Measurements from ENCODE around the gene NUP153.

Gene NUP153

DNA sequence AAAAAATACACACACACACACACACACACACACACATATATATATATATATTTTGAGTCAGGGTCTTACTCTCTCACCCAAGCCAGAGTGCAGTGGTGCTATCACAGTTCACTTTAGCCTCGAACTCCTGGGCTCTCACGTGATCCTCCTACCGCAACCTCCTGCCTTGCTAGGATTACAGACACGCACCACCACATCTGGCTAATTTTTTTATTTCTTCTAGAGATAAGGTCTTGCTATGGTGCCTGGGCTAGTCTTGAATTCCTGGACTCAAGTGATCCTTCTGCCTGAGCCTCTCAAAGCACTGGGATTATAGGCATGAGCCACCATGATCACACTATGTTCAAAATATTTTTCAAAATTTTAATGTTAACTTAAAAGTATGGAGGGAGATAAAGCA, 43.5 kb downstream of the NUP153 start:
- DNase-seq (ENCODE audit: low read depth in 2 of 2, low spot score in 1 of 2), result no peak

DNA sequence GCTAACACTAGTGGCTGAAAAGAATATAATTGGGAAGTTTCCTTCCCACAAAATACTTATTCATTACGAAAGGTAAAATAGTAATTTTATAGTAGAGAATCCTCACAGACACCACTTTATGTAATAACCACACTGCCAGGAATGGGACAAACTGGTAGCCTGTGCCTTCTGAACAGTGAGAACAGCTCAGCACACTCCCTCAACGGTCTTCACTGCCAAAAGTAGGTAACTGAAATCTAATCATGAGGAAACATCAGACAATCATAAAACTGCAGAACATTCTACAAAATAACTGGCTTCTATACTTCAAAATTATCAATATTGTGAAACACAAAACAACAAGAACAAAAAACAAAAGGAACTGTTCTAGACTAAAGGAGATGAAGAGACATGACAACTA, 44.1 kb downstream of the NUP153 start:
- no peak for DNase-seq (ENCODE audit: low read depth in 2 of 2, low spot score in 1 of 2)

DNA sequence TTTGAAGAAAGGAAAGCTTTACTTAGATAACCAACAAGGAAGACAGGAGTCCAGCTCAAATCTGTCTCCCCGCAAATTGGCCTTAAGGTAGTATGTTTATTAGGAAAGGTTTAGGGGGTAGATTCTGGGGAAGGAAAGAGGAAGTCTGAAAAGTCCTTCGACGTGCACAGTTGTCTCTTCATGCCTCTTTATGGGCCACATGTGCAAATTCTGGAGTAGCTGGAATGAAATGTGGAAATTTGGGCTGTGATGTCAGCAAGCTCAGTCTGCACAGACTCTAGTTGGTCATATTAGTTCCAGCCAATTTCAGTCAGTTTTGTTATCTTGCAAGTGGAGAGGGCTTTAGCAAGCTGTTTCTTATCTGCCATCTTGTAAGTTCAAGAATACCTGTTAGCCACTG, 50.1 kb downstream of the NUP153 start:
- DNase-seq (ENCODE audit: low read depth in 2 of 2, low spot score in 1 of 2), result no peak

DNA sequence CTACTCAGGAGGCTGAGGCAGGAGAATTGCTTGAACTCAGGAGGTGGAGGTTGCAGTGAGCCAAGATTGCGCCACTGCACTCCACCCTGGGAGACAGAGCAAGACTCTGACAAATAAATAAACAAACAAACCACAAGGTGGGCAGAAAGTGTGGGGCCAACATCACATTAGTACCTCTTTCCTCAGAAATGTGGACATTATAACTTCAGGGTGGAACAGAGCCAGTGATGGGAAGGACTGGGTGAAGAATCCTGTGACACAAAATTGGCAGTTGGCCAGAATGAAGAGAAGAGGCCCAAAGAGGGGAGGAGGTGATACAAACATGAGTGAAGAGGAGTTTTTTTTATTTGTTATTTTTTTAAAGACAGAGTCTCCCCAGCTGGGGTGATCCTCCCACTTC, 50.6 kb downstream of the NUP153 start:
- DNase-seq (ENCODE audit: low read depth in 2 of 2, low spot score in 1 of 2), result no peak

DNA sequence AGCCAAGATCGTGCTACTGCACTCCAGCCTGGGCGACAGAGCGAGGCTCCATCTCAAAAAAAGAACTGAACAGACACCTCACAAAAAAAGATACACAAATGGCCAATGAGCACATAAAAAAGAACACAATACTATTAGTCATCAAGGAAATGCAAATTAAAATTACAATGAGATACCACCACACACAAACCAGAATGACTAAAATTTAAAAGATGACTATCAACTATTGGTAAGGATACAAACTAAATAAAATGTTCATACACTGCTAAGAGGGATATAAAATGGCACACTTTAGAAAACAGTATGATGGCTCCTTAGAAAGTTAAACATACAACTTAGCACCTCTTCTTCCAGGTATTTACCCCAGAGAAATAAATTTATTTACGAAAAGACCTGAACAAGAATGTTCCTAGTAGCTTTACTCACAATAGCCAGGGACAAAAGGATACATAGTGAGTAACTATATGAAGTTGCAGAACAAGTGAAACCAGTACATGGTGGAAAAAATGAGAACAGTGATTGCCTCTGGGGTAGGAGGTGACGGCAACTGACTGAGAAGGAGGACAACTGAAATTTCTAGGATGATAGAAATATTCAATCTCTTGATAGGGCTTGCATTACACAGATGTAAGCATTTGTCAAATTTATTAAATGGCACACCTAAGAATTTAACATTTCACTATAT, 53.4 kb downstream of the NUP153 start:
- DNase-seq (ENCODE audit: low read depth in 2 of 2, low spot score in 1 of 2), result no peak

DNA sequence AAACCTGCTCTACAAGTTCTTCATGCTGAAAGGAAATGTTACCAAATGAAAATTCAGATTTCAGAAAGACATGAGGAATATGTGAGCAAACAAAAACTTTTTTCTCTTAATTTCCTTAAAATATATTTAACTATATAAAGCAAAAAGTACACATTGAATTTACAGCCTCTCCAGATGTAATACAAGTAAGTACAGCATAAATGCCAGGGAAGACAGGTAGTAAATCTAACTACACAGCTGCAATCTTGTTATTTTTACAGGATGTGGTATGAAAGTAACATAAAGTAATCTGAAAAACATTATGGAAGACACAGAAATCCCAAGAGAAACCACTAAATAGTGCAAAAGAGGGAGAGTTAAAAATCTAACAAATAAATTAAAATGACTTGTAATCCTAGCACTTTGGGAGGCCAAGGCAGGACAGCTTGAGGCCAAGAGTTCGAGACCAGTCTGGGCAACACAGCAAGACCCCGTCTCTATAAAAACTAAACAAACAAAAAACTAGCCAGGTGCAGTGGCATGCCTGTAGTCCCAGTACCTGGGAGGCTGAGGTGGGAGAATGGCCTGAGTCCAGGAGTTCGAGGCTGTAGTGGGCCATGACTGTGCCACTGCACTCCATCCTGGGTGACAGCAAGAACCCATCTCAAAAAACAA, 55.9 kb downstream of the NUP153 start:
- DNase-seq (ENCODE audit: low read depth in 2 of 2, low spot score in 1 of 2), result no peak

DNA sequence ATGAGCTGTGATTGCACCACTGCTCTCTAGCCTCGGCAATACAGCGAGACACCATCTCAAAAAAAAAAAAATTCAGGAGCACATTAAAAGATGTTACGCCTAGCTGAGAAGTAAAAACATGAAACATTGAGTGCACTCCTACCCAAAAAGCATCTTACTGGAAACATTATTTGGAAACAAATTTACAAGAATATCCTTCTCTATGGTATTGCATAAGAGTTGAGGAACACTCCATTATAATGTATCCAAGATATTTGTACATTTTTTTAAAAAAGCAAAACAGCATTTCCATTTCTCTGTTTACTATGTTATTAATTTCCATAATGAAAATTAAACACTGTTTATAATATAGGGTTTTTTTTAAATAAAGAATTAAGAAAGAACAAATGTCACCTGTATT, 58.0 kb downstream of the NUP153 start:
- DNase-seq (ENCODE audit: low read depth in 2 of 2, low spot score in 1 of 2), result no peak

DNA sequence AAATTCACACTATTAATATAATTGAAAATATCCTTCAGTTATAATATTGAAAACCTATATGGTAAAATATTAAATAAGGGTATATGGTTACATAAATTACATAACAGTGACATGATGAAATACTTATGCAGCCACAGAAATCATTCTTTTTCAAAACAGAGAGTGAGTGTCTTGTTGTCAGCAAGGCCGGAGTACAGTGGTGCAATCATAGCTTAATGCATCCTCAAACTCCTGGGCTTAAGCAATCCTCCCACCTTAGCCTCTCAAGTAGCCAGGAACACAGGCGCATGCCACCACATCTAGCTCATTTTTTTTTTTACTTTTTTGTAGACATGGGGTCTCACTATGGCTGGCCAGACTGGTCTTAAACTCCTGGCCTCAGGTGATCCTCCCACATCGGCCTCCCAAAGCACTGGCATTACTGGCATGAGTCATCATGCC, 66.2 kb downstream of the NUP153 start:
- no peak for DNase-seq (ENCODE audit: low read depth in 2 of 2, low spot score in 1 of 2)

DNA sequence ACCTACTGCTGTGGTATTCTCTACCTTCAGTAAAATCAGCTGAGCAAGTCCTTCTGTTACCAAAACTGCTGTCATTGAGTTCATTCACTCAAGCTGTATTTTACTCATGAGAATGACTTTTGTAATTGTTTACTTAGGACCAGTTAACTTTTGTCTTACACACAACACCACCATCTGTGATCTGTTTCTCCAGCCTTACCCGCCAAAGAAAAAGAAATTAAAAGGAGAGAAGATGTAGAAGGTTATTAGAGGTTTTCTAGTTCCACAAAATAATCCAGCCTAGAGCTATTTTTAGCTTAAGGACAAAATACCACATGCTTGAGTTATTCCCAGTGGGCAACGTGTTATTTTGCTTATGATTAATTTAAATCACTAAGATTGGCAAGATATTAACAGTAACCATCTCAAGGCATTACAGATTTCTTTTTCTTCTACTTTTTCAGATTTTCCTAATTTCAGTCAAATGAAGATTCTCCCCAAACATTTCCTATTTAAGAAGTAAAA, 68.5 kb downstream of the NUP153 start:
- no peak for DNase-seq (ENCODE audit: low read depth in 2 of 2, low spot score in 1 of 2)

DNA sequence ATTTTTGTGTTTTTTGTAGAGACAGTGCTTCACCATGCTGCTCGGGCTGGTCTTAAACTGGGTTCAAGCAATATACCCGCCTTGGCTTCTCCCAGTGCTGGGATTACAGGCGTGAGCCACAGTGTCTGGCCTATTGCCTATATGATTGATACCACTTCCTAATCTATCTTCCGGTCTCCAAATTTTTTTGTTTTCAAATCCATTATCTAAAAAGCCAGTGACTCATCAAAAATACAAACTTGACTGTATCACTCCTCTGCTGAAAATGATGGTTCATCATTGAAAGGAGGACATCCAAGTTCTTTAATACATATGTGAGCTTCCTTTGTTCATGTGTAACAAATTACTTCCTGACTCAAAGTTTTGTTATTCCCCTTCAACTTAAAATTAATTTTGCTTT, 71.2 kb downstream of the NUP153 start:
- no peak for DNase-seq (ENCODE audit: low read depth in 2 of 2, low spot score in 1 of 2)

DNA sequence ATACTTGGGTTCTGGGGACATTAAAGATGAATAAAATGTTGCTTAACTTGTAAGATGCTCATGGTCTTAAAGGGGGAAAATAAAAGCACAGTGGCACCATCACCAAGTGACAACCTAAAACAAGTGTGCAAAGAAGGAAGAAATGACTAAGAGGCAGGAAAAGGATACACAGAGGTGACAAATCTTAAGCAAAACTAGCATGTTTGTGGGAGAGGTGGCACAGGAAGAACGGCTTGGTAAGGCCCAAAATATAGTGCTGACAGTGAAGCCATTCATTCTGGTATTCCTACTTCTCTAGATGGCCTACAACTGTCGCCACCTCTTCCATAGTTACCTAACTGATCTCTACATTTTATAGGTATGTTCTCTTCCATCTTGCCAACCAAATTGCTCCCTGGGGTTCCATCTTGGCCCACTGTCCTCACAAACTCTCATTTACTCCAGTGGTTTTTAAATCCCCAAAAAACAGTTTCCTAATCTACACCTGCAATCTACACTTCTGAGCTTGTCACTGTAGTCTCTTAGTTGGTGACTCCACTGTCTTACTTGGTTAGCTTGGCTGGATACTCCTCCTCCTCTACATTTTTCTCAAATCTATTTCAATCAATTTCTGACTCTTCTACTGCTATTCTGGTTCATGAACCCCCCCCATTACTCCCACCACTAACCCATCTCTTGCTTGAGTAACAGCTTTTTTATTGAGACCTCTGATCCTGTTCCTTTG, 73.1 kb downstream of the NUP153 start:
- DNase-seq (ENCODE audit: low read depth in 2 of 2, low spot score in 1 of 2), result no peak

DNA sequence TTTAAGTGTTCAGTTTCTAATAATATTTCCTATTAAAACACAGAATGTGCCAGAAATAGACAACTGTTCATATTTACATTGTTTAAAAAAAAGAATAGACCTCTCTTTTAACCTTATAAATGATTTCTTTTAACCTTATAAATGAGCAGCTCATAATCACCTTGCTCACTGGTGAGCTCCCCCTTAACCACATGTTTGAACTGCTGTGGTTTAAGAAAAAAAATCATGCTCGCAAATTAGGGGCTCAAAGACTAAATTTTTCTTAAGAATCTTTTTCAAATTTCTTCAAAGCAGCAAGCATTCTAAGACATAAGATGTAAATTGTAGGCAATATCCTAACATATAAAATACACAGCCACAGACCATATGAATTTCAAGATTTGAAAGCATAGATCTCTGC, 73.8 kb downstream of the NUP153 start:
- DNase-seq (ENCODE audit: low read depth in 2 of 2, low spot score in 1 of 2), result no peak

DNA sequence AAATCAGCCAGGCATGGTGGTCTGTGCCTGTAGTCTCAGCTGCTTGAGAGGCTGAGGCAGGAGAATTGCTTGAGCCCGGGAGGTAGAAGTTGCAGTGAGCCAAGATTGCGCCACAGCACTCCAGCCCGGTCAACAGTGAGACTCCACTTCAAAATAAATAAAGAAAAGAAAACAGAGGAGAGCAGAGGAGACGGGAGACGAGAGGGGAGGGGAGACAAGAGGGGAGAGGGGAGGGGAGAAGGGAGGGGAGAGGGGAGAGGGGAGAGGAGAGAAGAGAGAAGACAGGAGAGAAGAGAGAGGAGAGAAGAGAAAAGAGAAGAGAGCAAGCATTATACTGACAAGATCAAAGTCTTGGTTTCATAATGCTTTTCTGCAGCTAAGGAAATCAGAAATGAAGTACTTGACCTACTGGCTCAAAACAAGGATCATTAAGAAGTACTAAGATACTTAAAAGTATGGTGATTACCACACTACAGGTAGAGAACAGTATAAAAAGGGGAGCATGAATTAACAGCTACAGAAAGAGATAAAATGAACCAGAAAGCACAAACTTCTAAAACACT, 76.1 kb downstream of the NUP153 start:
- DNase-seq (ENCODE audit: low read depth in 2 of 2, low spot score in 1 of 2), result no peak

DNA sequence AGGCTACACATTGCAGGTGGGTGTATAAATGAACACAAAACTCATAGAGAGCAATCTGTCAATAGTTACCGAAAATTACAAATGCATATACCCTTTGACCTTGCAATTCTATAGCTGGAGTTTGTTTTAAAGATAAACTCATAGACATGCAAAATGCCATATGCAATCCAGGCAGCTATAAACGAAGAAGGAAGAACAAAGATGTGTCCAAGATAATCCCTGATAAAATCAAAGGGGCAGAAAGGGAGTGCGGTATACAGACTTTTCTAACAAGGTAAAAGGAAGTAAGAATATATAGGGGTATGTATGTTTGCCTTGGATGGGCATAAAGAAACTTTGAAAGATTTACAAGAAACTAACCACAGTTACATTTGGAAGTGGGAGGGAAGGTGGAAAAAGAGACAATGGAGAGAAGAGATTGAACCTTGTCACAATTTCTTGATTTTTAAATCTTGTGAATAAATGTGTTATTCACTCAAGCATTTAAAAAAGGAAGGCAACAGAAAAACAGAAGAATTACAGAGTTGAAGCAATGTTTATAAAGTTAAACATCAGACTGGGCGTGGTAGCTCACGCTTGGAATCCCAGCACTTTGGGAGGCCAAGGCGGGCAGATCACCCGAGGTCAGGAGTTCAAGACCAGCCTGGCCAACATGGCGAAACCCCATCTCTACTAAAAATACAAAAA, 76.8 kb downstream of the NUP153 start:
- no peak for DNase-seq (ENCODE audit: low read depth in 2 of 2, low spot score in 1 of 2)

DNA sequence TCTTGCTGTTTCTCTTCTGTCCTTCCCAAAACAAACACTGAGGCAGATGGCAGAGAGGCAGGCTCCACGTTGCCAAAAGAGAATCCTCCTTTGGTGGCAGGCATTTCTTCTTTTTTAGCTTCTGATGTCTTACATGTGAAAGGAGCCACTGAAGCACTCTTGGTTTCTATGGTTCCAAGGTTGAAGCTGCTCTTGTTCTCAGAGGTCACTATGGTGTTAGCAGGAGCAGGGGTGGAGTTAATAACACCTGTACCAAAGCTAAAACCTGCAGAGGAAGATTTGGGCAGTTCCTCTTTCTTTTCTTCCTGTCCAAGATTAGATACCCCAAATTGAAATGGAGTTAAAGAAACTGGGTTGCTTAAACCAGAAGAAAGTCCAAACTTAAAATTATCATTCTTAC, 77.9 kb downstream of the NUP153 start:
- no peak for DNase-seq (ENCODE audit: low read depth in 2 of 2, low spot score in 1 of 2)

DNA sequence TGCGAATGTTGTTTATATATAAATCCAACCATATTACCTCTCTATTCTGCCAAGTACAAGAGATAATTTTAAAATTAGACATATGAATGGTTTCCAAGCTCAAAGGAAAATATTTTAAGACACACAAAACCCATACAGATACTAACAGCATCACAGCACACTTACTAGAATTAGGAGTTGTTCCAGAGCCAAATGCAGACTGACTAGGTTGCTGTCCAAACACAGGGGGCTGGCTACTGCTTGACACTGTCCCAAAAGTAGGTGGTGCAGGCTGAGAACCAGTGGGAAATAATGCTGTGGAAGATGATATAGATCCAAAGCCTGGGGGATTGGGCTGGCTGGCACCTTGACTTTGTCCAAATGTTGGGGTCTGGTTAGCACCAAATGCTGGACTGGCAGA, 82.3 kb downstream of the NUP153 start:
- no peak for DNase-seq (ENCODE audit: low read depth in 2 of 2, low spot score in 1 of 2)

DNA sequence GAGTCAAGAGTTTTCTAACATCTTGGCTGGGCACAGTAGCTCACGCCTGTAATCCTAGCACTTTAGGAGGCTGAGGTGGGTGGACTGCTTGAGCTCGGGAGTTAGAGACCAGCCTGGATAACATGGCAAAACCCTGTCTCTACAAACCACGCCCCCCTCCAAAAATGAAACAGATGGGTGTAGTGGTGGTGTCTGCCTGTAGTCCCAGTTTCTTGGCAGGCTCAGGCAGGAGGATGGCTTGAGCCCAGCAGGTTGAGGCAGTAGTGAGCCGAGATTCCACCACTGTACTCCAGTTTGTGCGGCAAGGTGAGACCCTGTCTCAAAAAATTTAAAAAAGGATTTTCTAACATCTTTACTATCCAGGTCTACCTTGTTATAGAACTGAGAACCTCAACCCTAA, 84.6 kb downstream of the NUP153 start:
- DNase-seq (ENCODE audit: low read depth in 2 of 2, low spot score in 1 of 2), result no peak

DNA sequence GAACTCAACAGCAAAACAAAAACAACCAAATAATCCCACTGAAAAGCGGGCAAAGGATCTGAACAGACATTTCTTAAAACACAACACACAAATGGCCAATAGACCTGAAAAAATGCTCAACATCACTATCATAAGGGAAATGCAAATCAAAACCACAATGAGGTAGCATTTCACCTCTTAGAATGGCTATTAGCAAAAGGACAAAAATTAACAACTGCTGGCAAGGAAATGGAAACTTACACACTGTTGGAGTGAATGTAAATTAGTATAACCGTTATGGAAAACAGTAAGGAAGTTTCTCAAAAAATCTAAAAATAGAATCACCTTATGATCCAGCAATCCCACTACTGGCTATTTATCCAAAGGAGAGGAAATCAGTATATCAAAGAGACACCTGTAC, 85.7 kb downstream of the NUP153 start:
- DNase-seq (ENCODE audit: low read depth in 2 of 2, low spot score in 1 of 2), result no peak

DNA sequence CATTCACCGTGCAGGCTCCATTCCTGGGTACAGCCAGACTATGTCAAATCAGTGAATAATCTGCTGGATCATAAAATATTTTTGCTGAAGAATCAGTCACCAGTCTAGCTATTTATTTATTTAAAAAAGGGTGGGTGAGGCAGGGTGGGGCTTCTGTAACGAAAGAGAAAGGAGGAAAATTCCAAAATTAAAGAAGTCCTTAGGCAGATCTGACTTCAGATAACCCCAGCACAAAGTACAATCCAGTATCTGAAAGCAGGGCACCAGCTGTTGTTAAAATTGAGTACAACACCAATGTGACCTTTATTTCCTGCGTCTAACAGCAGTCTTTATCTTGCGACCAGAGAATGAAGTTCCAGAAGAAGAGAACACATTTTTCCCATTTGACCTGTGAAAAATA, 90.9 kb downstream of the NUP153 start:
- DNase-seq (ENCODE audit: low read depth in 2 of 2, low spot score in 1 of 2), result no peak

DNA sequence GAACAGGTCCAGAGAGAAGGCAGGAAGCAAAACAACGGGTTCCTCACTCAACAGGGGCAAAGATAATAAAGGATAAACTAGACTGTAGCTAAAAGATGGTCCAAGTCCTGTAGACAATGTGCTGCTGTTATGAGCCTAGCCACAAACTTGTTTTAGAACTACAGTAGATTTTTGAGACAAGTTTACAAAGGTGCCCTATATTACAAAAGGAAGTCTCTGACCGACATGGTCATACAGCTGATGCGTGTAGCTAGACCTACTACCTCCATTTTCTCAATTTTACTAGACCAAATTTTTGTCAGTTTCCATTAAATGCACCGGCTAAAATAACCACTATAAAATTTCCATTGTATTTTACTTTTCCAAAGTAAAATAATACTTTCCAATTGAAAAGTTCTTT, 94.7 kb downstream of the NUP153 start:
- DNase-seq (ENCODE audit: low read depth in 2 of 2, low spot score in 1 of 2), result no peak

DNA sequence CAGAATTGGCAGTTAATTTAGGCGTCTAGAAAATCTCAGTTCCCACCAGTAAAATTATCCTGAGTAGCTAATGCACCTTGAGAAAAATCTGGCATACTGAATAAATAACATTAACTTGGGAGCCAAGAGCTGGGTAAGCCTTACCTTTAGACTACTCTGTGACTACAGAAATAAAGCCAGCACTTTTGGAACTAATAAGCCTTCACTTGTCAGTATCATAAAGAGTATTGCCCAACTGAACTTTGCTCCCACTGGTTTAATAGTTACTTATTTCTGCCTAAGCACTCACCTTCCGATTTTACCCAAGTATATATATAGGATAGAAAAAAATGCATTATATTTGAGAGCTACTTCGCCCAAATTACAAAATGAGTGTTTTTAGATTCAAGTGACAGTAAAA, 95.9 kb downstream of the NUP153 start:
- no peak for DNase-seq (ENCODE audit: low read depth in 2 of 2, low spot score in 1 of 2)
